Measurements from ENCODE around the gene DAG1. TPM values are rescaled to one million over a fixed set of nuclear protein-coding genes. Genes with fewer than 3 reads are reported as not detected.

Gene DAG1
- total and polyA plus RNA-seq, 10 of the 15 experiments (the other 5 are each of a cell fraction or from before 2014, with no cell fraction given), result 0.33 to 16.3 (median 9.2) TPM

DNA sequence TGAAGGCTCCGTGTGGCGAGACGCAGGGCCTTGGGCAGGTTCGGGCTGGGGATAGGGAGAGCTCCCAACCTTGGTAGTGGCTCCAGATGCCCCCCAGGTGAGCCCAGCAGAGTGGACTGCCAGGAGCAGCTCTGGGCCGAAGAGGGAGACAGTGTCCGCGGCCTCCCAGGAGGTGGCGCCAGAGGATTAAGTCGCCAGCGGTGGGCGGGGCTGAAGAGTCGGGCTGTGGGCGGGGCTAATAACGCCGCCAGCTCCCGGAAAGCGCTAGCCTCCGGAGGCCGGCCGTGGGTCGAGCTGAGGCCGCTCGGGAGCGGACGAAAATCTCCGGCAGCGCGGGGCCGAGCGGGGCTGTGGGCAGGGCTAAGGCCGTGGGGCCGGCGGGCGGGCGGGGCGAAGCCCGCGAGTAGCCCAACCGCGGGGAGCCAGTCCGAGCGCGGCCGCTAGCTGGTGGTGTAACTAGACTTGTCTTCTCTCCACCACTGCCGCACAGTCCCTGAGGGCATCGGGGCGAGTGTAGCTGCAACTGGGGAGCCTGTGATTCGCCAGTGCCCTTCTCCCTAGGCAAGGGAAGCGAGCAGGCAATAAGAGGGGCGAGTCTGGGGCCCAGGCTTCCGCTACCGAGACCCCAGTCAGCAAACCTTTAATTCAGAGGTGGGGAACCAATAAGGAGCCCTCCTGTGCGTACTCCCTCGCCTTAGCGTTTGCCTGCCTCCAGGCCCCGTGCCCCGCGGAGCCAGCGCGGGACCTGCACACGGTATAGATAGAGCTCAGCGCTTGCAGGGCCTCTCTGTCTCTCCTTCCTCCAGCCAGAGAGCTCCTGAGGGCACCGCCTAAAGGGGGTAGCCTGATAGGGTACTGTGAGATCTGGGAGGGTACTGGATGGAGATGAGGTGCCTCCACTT lies 69.8 kb downstream of the DAG1 start:
- no TSS peak for BruUV-seq (replicated peaks)
- ChIA-PET RAD21 (ENCODE audit: unreplicated experiment) (interaction anchor here (0.6 to 3.3 kb wide), 38 partner anchors 9 to 687 kb away, joined by 3 to 89 read pairs (median 4); partner anchors contain the start of genes AMIGO3, BSN, DAG1 and INKA1), POLR2A (interaction anchor here (0.7 to 1.9 kb wide), 6 partner anchors 10 to 274 kb away, joined by 3 to 9 read pairs (median 4); partner anchors contain the start of genes DAG1, NICN1 and UBA7), SMC1A (ENCODE audit: uncharacterized antibody, unreplicated experiment) (interaction anchor here (0.7 to 7.4 kb wide), 11 partner anchors 10 to 299 kb away, joined by 3 to 86 read pairs (median 3); no protein-coding TSS in a partner anchor), CTCF (interaction anchor here (0.5 to 7.0 kb wide), 60 partner anchors 8 to 505 kb away, joined by 3 to 210 read pairs (median 4); partner anchors contain the start of genes BSN, CDHR4, DAG1 and GMPPB)
- H4K20me1 ChIP-seq (ENCODE audit: control insufficient read depth, insufficient read depth), result no peaks in the 10 kb centered on the region
- H3K4me3 ChIP-seq, result peak overlapping the region; percentile 50; the same call in 1 of the 2 replicates
- DNase-seq (ENCODE audit: low read depth, low spot score) (peak; percentile 45), ATAC-seq (peak; percentile 98), FAIRE-seq (peak; percentile 78)
- H3K9ac ChIP-seq (ENCODE audit: control insufficient read depth, insufficient read depth, low read length), result peak overlapping the region; percentile 62
- H3K4me2 ChIP-seq (ENCODE audit: control insufficient read depth, insufficient read depth), result peak overlapping the region; percentile 97
- H3K79me2 ChIP-seq (ENCODE audit: control insufficient read depth, insufficient read depth, low read length), result no peaks in the 10 kb centered on the region
- H3K27me3 ChIP-seq (replicated peaks in 1 of 2; ENCODE audit: control insufficient read depth in 2 of 2, insufficient read depth in 2 of 2, low read length in 1 of 2), result no peaks in the 10 kb centered on the region; a peak in 1 of 4 replicates
- intact Hi-C loops (cut with micrococcal nuclease; ENCODE audit: unreplicated experiment) (loop anchor here (1.0 kb wide), 1 partner anchor 131 kb away; no protein-coding TSS in a partner anchor), in situ Hi-C loops (cut with MboI) (loop anchor here (10.0 kb wide), 1 partner anchor 135 kb away; the partner anchor contains the start of gene APEH)
- H3K27ac ChIP-seq (ENCODE audit: control insufficient read depth, insufficient read depth), result no peak overlapping the region
- H3K4me1 ChIP-seq (ENCODE audit: control insufficient read depth, insufficient read depth, low read length), result peaks cover 5% of the 10 kb centered on the region; the same call in 1 of the 2 replicates
- WGBS (ENCODE audit: insufficient coverage, insufficient replicate concordance, low lambda C conversion rate, missing lambda C conversion rate), result 2% methylated on average over 51 of the region's 63 CpGs
- no peaks in the 10 kb centered on the region for H3K36me3 ChIP-seq (ENCODE audit: control insufficient read depth in 2 of 2, insufficient read depth in 2 of 2, low read length in 1 of 2)
- no peaks in the 10 kb centered on the region for H3K9me3 ChIP-seq (replicated peaks; ENCODE audit: control insufficient read depth, insufficient read depth, low read length)
- H2AFZ ChIP-seq (ENCODE audit: control insufficient read depth, low read depth, low read length), result peak overlapping the region; percentile 97
- TF ChIP-seq TAF1 (IDR thresholded peaks at IDR 0.05; ENCODE audit: borderline replicate concordance, low read depth, low read length) (0 out of 2 replicates have a peak, but pooled peaks have one; percentile 20), IKZF2 (IDR thresholded peaks at IDR 0.05) (no peak), ZNF384 (IDR thresholded peaks at IDR 0.05; ENCODE audit: borderline replicate concordance, low read depth, low read length) (no peak), MTA3 (IDR thresholded peaks at IDR 0.05; ENCODE audit: borderline replicate concordance, low read length) (no peak), CBFB (IDR thresholded peaks at IDR 0.05; ENCODE audit: low read depth) (no peak), SIX5 (IDR thresholded peaks at IDR 0.05; ENCODE audit: low read depth, low read length, severe bottlenecking) (no peak), ZBTB11 (CRISPR knock-in tag; IDR thresholded peaks at IDR 0.05) (no peak), TARDBP (IDR thresholded peaks at IDR 0.05; ENCODE audit: borderline replicate concordance) (no peak; the same call in 1 of the 2 replicates), RAD51 (IDR thresholded peaks at IDR 0.05) (no peak), GABPA (IDR thresholded peaks at IDR 0.05; ENCODE audit: low read depth) (no peak), POLR2AphosphoS2 (IDR thresholded peaks at IDR 0.05; ENCODE audit: low read depth, low read length) (no peak), CREB1 (IDR thresholded peaks at IDR 0.05; ENCODE audit: low read depth) (no peak), DPF2 (IDR thresholded peaks at IDR 0.05) (no peak), ZNF274 (IDR thresholded peaks at IDR 0.05; ENCODE audit: insufficient read depth, insufficient read length) (no peak), SREBF1 (IDR thresholded peaks at IDR 0.05; ENCODE audit: low read length) (no peak), EED (IDR thresholded peaks at IDR 0.05; ENCODE audit: low read depth) (no peak), JUNB (IDR thresholded peaks at IDR 0.05) (no peak), RFX5 (IDR thresholded peaks at IDR 0.05; ENCODE audit: low read depth, low read length) (no peak)
- TF ChIP-seq, protein P1, sequence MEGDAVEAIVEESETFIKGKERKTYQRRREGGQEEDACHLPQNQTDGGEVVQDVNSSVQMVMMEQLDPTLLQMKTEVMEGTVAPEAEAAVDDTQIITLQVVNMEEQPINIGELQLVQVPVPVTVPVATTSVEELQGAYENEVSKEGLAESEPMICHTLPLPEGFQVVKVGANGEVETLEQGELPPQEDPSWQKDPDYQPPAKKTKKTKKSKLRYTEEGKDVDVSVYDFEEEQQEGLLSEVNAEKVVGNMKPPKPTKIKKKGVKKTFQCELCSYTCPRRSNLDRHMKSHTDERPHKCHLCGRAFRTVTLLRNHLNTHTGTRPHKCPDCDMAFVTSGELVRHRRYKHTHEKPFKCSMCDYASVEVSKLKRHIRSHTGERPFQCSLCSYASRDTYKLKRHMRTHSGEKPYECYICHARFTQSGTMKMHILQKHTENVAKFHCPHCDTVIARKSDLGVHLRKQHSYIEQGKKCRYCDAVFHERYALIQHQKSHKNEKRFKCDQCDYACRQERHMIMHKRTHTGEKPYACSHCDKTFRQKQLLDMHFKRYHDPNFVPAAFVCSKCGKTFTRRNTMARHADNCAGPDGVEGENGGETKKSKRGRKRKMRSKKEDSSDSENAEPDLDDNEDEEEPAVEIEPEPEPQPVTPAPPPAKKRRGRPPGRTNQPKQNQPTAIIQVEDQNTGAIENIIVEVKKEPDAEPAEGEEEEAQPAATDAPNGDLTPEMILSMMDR (IDR thresholded peaks at IDR 0.05 in 2 of 3, conservative IDR thresholded peaks at IDR 0.05 in 1 of 3; ENCODE audit: control insufficient read depth in 2 of 3, extremely low read depth in 1 of 3, insufficient read depth in 1 of 3, low read depth in 3 of 3, low read length in 3 of 3), result peak; percentile 83 to 97 (median 93); a peak in 5 of 6 replicates

All from GM12878 (cell line).